Stimulated activated memory B cell treated with anti-CD40 and anti-IgM and Interleukin-4, amounts not matched to agents 10 μg/mL and 1 μg/mL and 100 μg/mL, for 72 hours (primary cell): ENCODE results near the gene ERF.
A peak's percentile ranks its signal among the peaks of the same experiment; 100 is the strongest.

Source experiments
- ATAC-seq: fragments of 150-1000 bp; cut with Tn5 transposase; 2 replicates; pipeline ENCODE4 v1.10.0; 2021
- H3K27ac Mint-ChIP-seq: one replicate; pipeline ENCODE4 v1.8.0; 2022; ENCODE audit warnings: mild to moderate bottlenecking, mixed read lengths
- H3K27me3 Mint-ChIP-seq: one replicate; pipeline ENCODE4 v1.8.0; 2022; ENCODE audit warnings: mixed read lengths
- H3K36me3 Mint-ChIP-seq: one replicate; pipeline ENCODE4 v1.8.0; 2022; ENCODE audit warnings: mixed read lengths
- H3K4me1 Mint-ChIP-seq: one replicate; pipeline ENCODE4 v1.8.0; 2022; ENCODE audit warnings: mixed read lengths
- H3K4me3 Mint-ChIP-seq: one replicate; pipeline ENCODE4 v1.8.0; 2022; ENCODE audit warnings: mild to moderate bottlenecking, moderate library complexity, mixed read lengths
- H3K9me3 Mint-ChIP-seq: one replicate; pipeline ENCODE4 v1.8.0; 2022; ENCODE audit warnings: mixed read lengths

The ERF gene

GRCh38 chr19:42290523-42291434 is 35.9 kb upstream of the ERF start:
- Mint-ChIP-seq H3K9me3 (no peaks in the 10 kb centered on the region), H3K4me3 (no peak overlapping the region), H3K4me1 (peaks cover 30% of the 10 kb centered on the region), H3K27me3 (no peaks in the 10 kb centered on the region), H3K36me3 (peaks cover 35% of the 10 kb centered on the region), H3K27ac (no peak overlapping the region)
- peak; percentile 65 for ATAC-seq

- peaks cover 35% of the 10 kb centered on the region for H3K36me3 Mint-ChIP-seq
- ATAC-seq: no peak
- H3K4me1 Mint-ChIP-seq: peaks cover 37% of the 10 kb centered on the region
- no peaks in the 10 kb centered on the region for H3K9me3 Mint-ChIP-seq
- H3K27ac Mint-ChIP-seq: no peak overlapping the region
- H3K27me3 Mint-ChIP-seq: no peaks in the 10 kb centered on the region
- H3K4me3 Mint-ChIP-seq: no peak overlapping the region
These were observed 35.2 kb upstream of the ERF start for GRCh38 chr19:42290136-42290522.

- no peak for ATAC-seq
- Mint-ChIP-seq H3K27me3 (no peaks in the 10 kb centered on the region), H3K27ac (no peak overlapping the region), H3K4me3 (no peak overlapping the region), H3K9me3 (no peaks in the 10 kb centered on the region), H3K4me1 (peaks cover 42% of the 10 kb centered on the region), H3K36me3 (peaks cover 35% of the 10 kb centered on the region)
These were observed 34.7 kb upstream of the ERF start for GRCh38 chr19:42289556-42290041.

- Mint-ChIP-seq H3K4me1 (peaks cover 44% of the 10 kb centered on the region), H3K27ac (peak overlapping the region; percentile 18), H3K4me3 (no peak overlapping the region), H3K36me3 (peaks cover 33% of the 10 kb centered on the region), H3K27me3 (no peaks in the 10 kb centered on the region), H3K9me3 (no peaks in the 10 kb centered on the region)
- ATAC-seq: no peak
These were observed 34.1 kb upstream of the ERF start for GRCh38 chr19:42288881-42289555.

GRCh38 chr19:42288387-42288786 is 33.5 kb upstream of the ERF start:
- H3K27ac Mint-ChIP-seq: peak overlapping the region; percentile 18
- H3K4me1 Mint-ChIP-seq: peaks cover 42% of the 10 kb centered on the region
- ATAC-seq: no peak
- peaks cover 27% of the 10 kb centered on the region for H3K36me3 Mint-ChIP-seq
- no peaks in the 10 kb centered on the region for H3K9me3 Mint-ChIP-seq
- H3K27me3 Mint-ChIP-seq: no peaks in the 10 kb centered on the region
- no peak overlapping the region for H3K4me3 Mint-ChIP-seq

DNA sequence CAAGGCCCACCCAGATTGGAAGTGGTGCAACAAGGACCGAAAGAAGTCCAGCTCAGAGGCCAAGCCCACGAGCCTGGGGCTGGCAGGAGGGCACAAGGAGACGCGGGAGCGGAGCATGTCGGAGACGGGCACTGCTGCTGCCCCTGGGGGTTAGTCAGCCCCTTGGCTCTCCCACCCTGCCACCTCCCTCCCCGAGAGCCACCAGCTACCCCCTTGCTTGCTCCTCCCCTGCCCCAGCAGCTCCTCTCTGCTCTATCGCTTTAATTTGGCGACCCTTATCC is 32.8 kb upstream of the ERF start:
- no peak overlapping the region for H3K27ac Mint-ChIP-seq
- ATAC-seq: no peak

GRCh38 chr19:42287017-42287826 is 32.3 kb upstream of the ERF start:
- Mint-ChIP-seq H3K36me3 (peaks cover 22% of the 10 kb centered on the region), H3K27ac (no peak overlapping the region), H3K9me3 (no peaks in the 10 kb centered on the region), H3K4me1 (peaks cover 37% of the 10 kb centered on the region), H3K4me3 (no peak overlapping the region), H3K27me3 (no peaks in the 10 kb centered on the region)
- ATAC-seq: no peak

More for the DNA sequence above, 32.8 kb upstream of the ERF start:
- Mint-ChIP-seq H3K4me3 (no peak overlapping the region), H3K27me3 (no peaks in the 10 kb centered on the region), H3K36me3 (peaks cover 22% of the 10 kb centered on the region), H3K9me3 (no peaks in the 10 kb centered on the region), H3K4me1 (peaks cover 37% of the 10 kb centered on the region)

DNA sequence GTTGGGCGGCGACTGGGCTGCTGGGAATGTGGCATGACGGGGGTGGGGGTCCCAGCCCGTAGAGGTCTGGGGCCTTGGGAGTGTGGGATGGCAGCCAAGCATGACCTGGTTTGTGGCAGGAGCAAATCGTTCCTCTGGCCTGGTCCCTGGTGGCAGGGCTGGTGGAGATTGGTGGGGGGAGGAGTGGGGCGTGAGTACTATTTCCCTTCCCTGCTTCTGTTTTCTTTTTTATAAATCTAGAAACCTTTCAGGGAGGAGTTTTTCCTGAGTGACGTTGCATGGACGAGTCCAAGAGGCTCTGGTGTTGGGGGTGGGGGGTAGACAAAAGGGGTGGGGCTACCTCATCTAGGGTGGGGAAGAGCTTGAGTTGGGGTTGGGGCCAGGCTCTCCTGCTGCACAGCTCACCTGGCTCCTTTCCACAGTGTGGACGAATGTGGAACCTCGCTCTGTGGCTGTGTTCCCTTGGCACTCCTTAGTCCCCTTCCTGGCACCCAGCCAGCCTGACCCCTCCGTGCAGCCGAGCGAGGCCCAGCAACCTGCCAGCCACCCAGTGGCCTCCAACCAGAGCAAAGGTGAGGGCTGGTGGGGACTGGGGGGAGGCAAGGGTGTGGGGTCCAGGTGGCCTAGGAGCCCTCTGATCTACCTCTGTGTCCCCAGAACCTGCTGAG is 31.6 kb upstream of the ERF start:
- H3K27ac Mint-ChIP-seq: peak overlapping the region; percentile 77
- peak overlapping the region; percentile 92 for H3K4me3 Mint-ChIP-seq
- peaks cover 17% of the 10 kb centered on the region for H3K36me3 Mint-ChIP-seq
- H3K27me3 Mint-ChIP-seq: no peaks in the 10 kb centered on the region
- H3K9me3 Mint-ChIP-seq: no peaks in the 10 kb centered on the region
- peaks cover 32% of the 10 kb centered on the region for H3K4me1 Mint-ChIP-seq
- ATAC-seq: no peak

GRCh38 chr19:42285988-42286348 is 31.0 kb upstream of the ERF start:
- Mint-ChIP-seq H3K36me3 (peaks cover 13% of the 10 kb centered on the region), H3K9me3 (no peaks in the 10 kb centered on the region), H3K4me3 (peak overlapping the region; percentile 92), H3K4me1 (peaks cover 27% of the 10 kb centered on the region), H3K27ac (peak overlapping the region; percentile 77), H3K27me3 (no peaks in the 10 kb centered on the region)
- no peak for ATAC-seq

- Mint-ChIP-seq H3K9me3 (no peaks in the 10 kb centered on the region), H3K36me3 (peaks cover 13% of the 10 kb centered on the region), H3K27me3 (no peaks in the 10 kb centered on the region), H3K4me1 (peaks cover 23% of the 10 kb centered on the region), H3K4me3 (peak overlapping the region; percentile 92), H3K27ac (peak overlapping the region; percentile 77)
- ATAC-seq: no peak
These were observed 30.6 kb upstream of the ERF start for GRCh38 chr19:42285541-42285941.

GRCh38 chr19:42284591-42285341 is 29.8 kb upstream of the ERF start:
- Mint-ChIP-seq H3K4me1 (peaks cover 22% of the 10 kb centered on the region), H3K9me3 (no peaks in the 10 kb centered on the region), H3K27me3 (no peaks in the 10 kb centered on the region), H3K27ac (peak overlapping the region; percentile 77), H3K36me3 (peaks cover 13% of the 10 kb centered on the region), H3K4me3 (peak overlapping the region; percentile 92)
- no peak for ATAC-seq

DNA sequence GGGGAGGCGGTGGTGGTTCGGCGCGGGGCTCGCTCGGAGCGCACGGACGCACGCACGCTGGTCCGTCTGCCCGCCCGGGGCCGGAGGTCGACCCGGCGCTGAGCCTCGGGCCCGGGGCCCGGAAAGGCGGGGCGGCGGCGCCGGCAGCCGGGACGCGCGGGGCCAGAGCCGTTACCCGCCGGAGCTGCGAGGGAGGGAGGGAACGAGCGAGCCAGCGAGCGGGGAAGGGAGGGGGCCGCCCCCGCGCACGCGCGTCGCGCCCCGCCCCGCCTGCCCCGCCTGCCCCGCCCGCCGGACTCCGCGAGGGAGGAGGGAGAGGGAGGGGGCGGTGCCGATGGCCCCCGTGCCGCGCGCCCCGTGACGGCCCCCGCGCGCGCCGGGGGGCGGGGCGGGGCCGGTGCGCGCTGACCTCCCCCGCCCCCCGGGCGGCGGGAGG is 29.2 kb upstream of the ERF start:
- H3K36me3 Mint-ChIP-seq: peaks cover 13% of the 10 kb centered on the region
- H3K27me3 Mint-ChIP-seq: no peaks in the 10 kb centered on the region
- H3K4me1 Mint-ChIP-seq: peaks cover 29% of the 10 kb centered on the region
- no peaks in the 10 kb centered on the region for H3K9me3 Mint-ChIP-seq
- peak; percentile 56 for ATAC-seq
- no peak overlapping the region for H3K4me3 Mint-ChIP-seq
- no peak overlapping the region for H3K27ac Mint-ChIP-seq

DNA sequence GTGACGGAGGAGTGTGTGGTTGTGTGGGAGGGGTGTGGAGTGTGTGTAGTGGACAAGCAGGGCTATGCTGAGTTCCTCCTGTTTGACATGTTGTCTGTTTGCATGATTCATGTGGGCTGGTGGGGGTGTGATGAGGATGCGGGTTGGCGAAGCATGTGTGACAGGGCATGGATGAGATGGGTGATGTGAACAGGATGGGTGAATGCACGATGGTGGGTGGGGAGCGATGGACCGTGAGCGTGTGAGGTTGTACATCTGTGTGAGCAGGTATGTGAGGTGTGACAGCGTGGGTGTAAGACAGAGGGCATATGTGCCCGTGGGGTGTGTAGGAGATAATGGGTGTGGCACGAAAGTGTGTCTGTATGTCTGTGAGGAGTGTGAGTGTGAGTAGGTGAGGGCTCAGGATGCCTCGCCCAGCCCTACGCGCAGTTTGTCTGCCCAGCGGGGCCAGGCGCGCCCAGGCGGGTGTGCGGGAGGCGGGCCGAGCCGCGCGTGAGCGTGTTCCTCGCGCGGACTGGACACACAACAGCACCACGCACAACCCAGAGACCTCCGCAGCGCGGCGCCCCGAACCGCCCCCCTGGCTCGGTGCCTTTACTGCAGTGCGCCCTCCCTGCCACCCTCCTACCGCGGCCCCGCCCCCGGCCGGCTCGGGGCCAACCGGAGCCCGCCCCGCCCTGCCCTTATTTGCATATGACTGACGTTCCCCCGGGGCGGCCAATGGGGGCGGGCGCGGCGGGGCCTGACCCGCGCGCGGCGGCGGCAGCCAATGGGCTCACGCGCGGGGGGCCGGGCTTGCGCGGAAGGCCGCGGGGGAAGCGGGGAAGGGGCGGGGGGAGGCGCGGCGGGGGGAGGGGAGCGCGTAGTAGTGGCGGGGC is 28.5 kb upstream of the ERF start:
- H3K27ac Mint-ChIP-seq: no peak overlapping the region
- H3K9me3 Mint-ChIP-seq: no peaks in the 10 kb centered on the region
- peak; percentile 81 for ATAC-seq

More for the DNA sequence above, 28.5 kb upstream of the ERF start:
- Mint-ChIP-seq H3K4me3 (no peak overlapping the region), H3K4me1 (peaks cover 36% of the 10 kb centered on the region), H3K36me3 (peaks cover 7% of the 10 kb centered on the region), H3K27me3 (no peaks in the 10 kb centered on the region)
